ENCODE data around the gene IL21R. TPM values are rescaled to one million over a fixed set of nuclear protein-coding genes. Genes with fewer than 3 reads are reported as not detected.

The IL21R gene
- total and polyA plus RNA-seq, 10 of the 15 experiments (the other 5 are each of a cell fraction or from before 2014, with no cell fraction given) = 5.3 to 138 (median 82.5) TPM

DNA sequence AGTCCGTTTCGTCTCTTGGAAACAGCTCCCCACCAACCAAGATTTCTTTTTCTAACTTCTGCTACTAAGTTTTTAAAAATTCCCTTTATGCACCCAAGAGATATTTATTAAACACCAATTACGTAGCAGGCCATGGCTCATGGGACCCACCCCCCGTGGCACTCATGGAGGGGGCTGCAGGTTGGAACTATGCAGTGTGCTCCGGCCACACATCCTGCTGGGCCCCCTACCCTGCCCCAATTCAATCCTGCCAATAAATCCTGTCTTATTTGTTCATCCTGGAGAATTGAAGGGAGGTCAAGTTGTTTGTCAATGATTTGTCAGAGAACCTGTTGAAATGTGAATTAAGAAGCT, 48.2 kb downstream of the IL21R start:
- ChIA-PET SMC1A (ENCODE audit: uncharacterized antibody, unreplicated experiment) (interaction anchor here (1.1 to 7.8 kb wide), 15 partner anchors 10 to 296 kb away, joined by 3 to 82 read pairs (median 7); partner anchors contain the start of gene IL21R), RAD21 (ENCODE audit: unreplicated experiment) (interaction anchor here (0.8 to 9.5 kb wide), 15 partner anchors 19 to 271 kb away, joined by 3 to 145 read pairs (median 10); partner anchors contain the start of genes GTF3C1, IL21R and KATNIP), POLR2A (interaction anchor here (0.7 to 8.4 kb wide), 12 partner anchors 9 to 283 kb away, joined by 3 to 132 read pairs (median 4); partner anchors contain the start of gene IL21R), CTCF (interaction anchor here (0.6 to 9.7 kb wide), 11 partner anchors 13 to 270 kb away, joined by 3 to 106 read pairs (median 8); no protein-coding TSS in a partner anchor)
- Histone ChIP-seq H3K4me3 (no peak overlapping the region), H3K4me2 (ENCODE audit: control insufficient read depth, insufficient read depth) (peak overlapping the region; percentile 67; the same call in 1 of the 2 replicates), H2AFZ (ENCODE audit: control insufficient read depth, low read depth, low read length) (no peak overlapping the region), H4K20me1 (ENCODE audit: control insufficient read depth, insufficient read depth) (no peaks in the 10 kb centered on the region), H3K9ac (ENCODE audit: control insufficient read depth, insufficient read depth, low read length) (0 out of 2 replicates have a peak overlapping the region, but pooled peaks have one; percentile 7), H3K27ac (ENCODE audit: control insufficient read depth, insufficient read depth) (peak overlapping the region; percentile 66), H3K27me3 (replicated peaks in 1 of 2; ENCODE audit: control insufficient read depth in 2 of 2, insufficient read depth in 2 of 2, low read length in 1 of 2) (no peaks in the 10 kb centered on the region), H3K36me3 (ENCODE audit: control insufficient read depth in 2 of 2, insufficient read depth in 2 of 2, low read length in 1 of 2) (peaks cover 31 to 34% of the 10 kb centered on the region in 2 experiments), H3K79me2 (ENCODE audit: control insufficient read depth, insufficient read depth, low read length) (no peaks in the 10 kb centered on the region), H3K4me1 (ENCODE audit: control insufficient read depth, insufficient read depth, low read length) (peaks cover 57% of the 10 kb centered on the region), H3K9me3 (replicated peaks; ENCODE audit: control insufficient read depth, insufficient read depth, low read length) (peaks cover 4% of the 10 kb centered on the region)
- in situ Hi-C loops (cut with MboI) = loop anchor here (10.0 kb wide), 2 partner anchors 275 to 1615 kb away; no protein-coding TSS in a partner anchor
- WGBS (ENCODE audit: insufficient coverage, insufficient replicate concordance, low lambda C conversion rate, missing lambda C conversion rate) = 13% methylated on average over 5 of the region's 5 CpGs
- BruUV-seq (replicated peaks) = no TSS peak
- intact Hi-C loops (cut with micrococcal nuclease; ENCODE audit: unreplicated experiment) = loop anchor here (2.0 to 5.0 kb wide), 2 partner anchors 41 to 63 kb away; no protein-coding TSS in a partner anchor
- DNase-seq (ENCODE audit: low read depth, low spot score) (no peak), FAIRE-seq (no peak), ATAC-seq (peak; percentile 29; the same call in 1 of the 3 replicates)
- peak; percentile 21; the same call in 1 of the 2 replicates for TF ChIP-seq MTA3 (IDR thresholded peaks at IDR 0.05; ENCODE audit: borderline replicate concordance, low read length)
- no peak for TF ChIP-seq ZNF274 (IDR thresholded peaks at IDR 0.05; ENCODE audit: insufficient read depth, insufficient read length)
- TF ChIP-seq RB1 (IDR thresholded peaks at IDR 0.05; ENCODE audit: borderline replicate concordance) = no peak
- TF ChIP-seq MYC (IDR thresholded peaks at IDR 0.05; ENCODE audit: insufficient read depth, insufficient read length, insufficient replicate concordance, low read length, severe bottlenecking) = no peak
- 0 out of 2 replicates have a peak, but pooled peaks have one; percentile 3 for TF ChIP-seq MEF2A (IDR thresholded peaks at IDR 0.05; ENCODE audit: insufficient read depth, low read depth, low read length)
- no peak for TF ChIP-seq EGR1 (IDR thresholded peaks at IDR 0.05; ENCODE audit: borderline replicate concordance in 1 of 2, low read depth in 2 of 2, low read length in 2 of 2)
- TF ChIP-seq, protein P1, sequence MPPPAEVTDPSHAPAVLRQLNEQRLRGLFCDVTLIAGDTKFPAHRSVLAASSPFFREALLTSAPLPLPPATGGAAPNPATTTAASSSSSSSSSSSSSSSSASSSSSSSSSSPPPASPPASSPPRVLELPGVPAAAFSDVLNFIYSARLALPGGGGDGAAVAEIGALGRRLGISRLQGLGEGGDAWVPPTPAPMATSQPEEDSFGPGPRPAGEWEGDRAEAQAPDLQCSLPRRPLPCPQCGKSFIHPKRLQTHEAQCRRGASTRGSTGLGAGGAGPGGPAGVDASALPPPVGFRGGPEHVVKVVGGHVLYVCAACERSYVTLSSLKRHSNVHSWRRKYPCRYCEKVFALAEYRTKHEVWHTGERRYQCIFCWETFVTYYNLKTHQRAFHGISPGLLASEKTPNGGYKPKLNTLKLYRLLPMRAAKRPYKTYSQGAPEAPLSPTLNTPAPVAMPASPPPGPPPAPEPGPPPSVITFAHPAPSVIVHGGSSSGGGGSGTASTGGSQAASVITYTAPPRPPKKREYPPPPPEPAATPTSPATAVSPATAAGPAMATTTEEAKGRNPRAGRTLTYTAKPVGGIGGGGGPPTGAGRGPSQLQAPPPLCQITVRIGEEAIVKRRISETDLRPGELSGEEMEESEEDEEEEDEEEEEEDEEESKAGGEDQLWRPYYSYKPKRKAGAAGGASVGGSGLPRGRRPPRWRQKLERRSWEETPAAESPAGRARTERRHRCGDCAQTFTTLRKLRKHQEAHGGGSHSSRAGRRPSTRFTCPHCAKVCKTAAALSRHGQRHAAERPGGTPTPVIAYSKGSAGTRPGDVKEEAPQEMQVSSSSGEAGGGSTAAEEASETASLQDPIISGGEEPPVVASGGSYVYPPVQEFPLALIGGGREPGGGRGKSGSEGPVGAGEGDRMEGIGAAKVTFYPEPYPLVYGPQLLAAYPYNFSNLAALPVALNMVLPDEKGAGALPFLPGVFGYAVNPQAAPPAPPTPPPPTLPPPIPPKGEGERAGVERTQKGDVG (CRISPR knock-in tag; IDR thresholded peaks at IDR 0.05) = peak; percentile 35; the same call in 1 of the 2 replicates
- TF ChIP-seq, protein P2, sequence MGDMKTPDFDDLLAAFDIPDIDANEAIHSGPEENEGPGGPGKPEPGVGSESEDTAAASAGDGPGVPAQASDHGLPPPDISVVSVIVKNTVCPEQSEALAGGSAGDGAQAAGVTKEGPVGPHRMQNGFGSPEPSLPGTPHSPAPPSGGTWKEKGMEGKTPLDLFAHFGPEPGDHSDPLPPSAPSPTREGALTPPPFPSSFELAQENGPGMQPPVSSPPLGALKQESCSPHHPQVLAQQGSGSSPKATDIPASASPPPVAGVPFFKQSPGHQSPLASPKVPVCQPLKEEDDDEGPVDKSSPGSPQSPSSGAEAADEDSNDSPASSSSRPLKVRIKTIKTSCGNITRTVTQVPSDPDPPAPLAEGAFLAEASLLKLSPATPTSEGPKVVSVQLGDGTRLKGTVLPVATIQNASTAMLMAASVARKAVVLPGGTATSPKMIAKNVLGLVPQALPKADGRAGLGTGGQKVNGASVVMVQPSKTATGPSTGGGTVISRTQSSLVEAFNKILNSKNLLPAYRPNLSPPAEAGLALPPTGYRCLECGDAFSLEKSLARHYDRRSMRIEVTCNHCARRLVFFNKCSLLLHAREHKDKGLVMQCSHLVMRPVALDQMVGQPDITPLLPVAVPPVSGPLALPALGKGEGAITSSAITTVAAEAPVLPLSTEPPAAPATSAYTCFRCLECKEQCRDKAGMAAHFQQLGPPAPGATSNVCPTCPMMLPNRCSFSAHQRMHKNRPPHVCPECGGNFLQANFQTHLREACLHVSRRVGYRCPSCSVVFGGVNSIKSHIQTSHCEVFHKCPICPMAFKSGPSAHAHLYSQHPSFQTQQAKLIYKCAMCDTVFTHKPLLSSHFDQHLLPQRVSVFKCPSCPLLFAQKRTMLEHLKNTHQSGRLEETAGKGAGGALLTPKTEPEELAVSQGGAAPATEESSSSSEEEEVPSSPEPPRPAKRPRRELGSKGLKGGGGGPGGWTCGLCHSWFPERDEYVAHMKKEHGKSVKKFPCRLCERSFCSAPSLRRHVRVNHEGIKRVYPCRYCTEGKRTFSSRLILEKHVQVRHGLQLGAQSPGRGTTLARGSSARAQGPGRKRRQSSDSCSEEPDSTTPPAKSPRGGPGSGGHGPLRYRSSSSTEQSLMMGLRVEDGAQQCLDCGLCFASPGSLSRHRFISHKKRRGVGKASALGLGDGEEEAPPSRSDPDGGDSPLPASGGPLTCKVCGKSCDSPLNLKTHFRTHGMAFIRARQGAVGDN (IDR thresholded peaks at IDR 0.05) = 0 out of 2 replicates have a peak, but pooled peaks have one; percentile 4
- peak; percentile 58 for TF ChIP-seq NFIC (IDR thresholded peaks at IDR 0.05; ENCODE audit: low read depth, low read length)
- TF ChIP-seq, protein P3, sequence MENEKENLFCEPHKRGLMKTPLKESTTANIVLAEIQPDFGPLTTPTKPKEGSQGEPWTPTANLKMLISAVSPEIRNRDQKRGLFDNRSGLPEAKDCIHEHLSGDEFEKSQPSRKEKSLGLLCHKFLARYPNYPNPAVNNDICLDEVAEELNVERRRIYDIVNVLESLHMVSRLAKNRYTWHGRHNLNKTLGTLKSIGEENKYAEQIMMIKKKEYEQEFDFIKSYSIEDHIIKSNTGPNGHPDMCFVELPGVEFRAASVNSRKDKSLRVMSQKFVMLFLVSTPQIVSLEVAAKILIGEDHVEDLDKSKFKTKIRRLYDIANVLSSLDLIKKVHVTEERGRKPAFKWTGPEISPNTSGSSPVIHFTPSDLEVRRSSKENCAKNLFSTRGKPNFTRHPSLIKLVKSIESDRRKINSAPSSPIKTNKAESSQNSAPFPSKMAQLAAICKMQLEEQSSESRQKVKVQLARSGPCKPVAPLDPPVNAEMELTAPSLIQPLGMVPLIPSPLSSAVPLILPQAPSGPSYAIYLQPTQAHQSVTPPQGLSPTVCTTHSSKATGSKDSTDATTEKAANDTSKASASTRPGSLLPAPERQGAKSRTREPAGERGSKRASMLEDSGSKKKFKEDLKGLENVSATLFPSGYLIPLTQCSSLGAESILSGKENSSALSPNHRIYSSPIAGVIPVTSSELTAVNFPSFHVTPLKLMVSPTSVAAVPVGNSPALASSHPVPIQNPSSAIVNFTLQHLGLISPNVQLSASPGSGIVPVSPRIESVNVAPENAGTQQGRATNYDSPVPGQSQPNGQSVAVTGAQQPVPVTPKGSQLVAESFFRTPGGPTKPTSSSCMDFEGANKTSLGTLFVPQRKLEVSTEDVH (IDR thresholded peaks at IDR 0.05; ENCODE audit: low read depth, partially characterized antibody) = peak; percentile 60
- TF ChIP-seq DPF2 (IDR thresholded peaks at IDR 0.05) = no peak
